Measurements from ENCODE around the gene ESR1.
"Not testable (repeated sequence)": the region's sequence is repeated elsewhere in the genome, so short reads cannot be mapped to it uniquely, and the experiment has no call there.

The ESR1 gene

DNA sequence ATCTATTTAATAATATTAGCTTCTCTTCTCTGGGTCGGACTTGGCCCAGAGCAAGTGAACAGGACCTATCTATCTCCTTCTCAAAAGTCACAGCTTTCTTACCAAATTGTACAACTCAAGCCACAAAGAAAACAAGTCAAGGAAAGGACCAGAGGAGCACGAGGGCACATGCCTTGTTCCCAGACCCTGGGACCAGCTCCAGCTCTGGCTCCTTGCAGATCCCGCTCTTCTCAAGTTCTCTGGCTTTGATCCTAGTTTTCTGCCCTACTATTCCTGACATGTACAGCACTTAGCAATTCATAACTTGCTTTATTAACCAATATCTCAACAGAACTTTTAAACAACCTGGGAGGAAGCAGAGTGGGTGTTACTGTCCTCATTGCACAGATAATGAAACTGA, 185.9 kb downstream of the ESR1 start:
- ATAC-seq: no peak

DNA sequence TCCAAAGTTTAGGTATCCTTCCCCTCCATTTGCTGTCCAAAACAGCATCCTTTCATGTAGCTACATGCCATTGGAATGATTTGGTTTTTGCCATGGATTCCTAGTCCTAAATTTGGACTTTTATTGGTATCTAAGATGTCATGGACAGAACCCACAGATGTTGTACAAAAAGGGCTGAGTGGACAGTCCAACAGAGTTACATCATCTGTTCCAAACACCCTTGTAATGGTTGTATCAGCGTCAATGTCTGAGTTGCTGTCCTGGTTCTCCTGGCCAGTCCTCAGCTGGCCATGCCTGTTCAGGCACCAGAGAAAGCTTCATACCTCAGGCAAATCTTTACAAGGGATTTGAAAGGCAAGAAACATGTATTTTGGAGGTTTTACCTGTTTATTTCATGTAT, 191.3 kb downstream of the ESR1 start:
- ATAC-seq: no peak

DNA sequence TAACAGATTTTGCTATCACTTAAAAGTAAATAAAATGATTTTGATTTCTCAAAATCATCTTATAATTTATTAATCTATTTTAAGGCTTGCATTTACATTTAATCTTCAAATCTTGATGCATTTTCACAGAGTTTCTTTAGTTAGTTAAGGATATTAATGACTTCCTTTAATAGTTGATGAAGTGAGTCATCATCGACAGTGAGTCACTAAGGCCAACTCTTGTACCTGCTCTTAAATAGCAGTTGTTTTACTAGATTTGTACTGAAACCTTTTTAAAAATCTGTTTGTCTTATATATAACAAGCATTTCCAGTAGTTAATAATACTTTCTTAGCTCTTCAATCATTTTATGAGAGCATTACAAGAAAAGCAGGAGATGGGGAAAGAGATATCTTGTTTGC, 191.7 kb downstream of the ESR1 start:
- no peak for ATAC-seq

DNA sequence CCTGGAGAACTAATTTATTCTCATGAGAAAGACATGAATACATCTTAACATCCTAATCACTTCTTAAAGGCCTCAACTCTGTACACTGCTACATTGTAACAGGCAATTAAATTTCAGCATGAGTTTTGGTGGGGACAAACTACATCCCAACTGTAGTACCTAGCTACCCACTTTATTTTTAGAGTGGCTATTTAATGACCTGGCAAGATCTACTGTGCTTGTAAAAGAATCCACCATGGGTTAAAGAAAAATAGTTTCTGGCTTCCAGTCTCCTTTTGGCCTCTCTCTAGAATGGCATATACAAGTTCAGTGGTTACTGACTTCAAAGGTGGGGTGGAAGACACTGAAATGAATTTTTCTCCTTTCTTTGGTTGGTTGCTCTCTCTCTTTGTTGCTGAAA, 193.9 kb downstream of the ESR1 start:
- no peak for ATAC-seq

DNA sequence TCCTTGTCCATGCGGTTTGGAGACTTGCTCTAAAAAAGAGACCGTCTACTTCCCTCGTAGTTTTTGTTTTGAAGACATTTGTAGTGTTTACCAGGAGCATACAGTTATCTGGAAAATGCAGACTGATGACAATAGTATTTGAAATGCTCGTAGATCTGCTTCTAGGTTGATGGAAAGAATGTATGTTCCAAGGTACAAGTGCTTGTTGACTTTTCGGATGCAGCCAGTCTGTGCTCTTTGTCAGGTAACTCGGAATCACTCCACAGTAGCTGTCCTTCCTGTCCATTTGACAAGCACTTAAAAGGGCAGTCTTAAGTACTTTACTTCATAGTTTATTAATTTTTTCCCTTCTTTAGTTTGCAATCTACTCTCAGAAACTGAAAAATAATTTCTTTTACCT, 194.8 kb downstream of the ESR1 start:
- no peak for ATAC-seq

DNA sequence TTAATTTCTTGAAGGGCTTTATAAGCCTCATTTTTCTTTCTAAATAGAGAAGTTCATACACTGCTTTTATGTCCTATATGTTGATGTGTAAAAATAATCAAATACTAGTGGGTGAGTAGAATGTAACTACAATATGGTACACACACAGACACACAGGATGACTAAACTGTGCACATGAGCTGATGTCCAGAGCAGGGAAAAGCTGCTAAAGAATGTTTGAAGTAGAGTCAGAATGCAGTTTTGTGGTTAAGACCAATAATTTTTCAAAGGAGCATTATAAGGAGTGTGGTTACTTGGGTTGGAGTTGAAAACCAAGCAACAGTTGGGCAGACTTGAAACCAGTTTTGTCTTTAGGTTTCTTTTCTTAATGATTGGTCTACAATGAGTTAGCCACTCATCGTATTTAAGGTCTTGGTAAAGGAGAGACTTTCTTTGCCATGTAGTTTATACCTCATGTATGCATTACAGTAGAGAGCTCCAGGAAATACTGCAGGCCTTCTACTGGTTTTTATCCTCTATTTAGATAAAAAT, 196.6 kb downstream of the ESR1 start:
- ATAC-seq: no peak

DNA sequence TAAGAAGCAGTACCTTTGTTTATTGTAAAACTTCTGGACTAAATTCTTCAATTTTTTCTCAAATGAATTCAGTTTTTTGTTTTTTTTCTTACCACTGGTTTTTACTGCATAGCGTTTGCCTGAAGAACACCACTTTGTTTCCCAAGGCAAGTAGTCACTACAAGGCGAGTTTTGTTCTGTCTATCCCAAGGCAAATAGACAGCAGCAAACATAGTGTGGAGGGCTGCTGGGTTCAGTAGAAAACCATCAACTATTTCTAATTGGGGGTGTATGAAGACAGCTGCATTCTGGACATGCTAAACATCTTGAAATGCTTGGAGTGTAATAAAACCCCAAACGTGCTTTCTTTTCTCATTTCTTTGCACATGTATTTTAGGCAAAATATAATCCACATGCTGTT, 197.4 kb downstream of the ESR1 start:
- ATAC-seq: no peak

DNA sequence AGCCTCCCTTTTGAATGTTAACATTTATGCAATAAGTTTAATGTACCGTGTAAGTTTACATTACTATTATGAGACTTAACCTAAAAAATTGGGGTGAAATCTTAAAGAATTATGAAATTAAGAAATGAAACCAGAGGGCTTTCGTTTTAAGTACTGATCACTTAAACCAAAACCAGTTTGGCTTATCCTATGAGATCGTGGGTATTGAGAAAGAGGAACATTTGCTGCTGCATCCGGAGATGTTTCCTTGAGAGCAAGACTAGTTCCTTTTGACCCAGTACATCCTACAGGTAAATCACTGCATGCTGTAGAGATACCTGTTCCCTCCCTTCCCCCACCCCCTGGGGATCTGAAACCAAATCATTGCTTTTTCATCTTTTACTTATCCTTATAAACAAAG, 201.3 kb downstream of the ESR1 start:
- ATAC-seq: no peak

DNA sequence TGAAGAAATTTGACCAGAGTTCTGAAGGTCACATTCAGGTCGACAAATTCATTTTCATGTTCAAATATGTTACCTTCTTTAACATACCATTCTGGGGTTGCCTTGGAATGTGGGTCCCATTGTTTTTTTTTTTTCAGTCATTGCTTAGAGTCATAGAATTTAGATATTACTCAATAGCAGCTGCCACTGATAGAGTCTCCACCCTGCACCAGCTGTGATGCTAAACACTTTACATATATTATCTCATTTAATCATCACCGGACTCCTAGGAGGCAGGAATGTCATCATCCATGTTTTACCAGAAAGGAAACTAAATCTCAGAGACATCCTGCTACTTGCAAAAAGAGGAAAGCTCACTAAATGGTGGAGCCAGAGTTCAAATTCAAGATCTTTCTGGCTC, 204.7 kb downstream of the ESR1 start:
- no peak for ATAC-seq

DNA sequence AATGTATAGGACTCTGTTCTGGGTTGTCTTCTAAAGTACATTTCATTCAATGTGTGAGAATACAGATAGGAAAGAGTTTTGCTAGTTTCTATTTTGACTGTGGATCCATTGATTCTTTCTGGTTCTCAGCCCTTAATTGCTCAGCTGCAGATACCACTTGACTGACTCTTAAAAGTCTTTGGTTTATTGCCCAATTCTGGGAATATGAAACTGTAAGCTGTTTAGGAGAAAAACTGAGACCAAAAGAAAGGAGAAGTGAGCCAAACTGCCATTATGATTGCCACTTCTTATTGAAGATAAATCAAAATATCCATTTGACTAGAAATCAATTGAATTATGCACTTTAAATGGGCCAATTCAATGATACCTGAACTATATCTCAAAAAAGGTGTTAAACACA, 211.4 kb downstream of the ESR1 start:
- ATAC-seq: no peak

DNA sequence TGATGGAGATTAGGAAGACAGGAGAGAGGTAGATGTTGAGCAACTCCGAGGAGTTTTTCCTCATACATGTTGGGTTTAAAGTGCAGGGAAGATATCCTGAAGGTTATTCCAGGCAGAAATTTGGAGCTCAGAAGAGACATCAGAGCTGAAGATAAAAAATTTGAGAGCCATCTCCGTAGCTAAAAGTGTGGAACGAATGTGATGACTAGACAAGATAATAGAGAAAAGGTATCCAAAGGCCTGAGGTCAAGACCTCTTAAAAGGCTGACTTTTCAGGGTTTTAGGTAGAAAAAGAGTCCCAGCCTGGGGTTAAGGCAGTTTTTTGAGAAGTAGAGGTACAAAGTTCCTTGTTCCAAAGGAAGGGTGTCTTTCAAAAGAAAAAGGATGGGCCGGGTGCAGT, 214.8 kb downstream of the ESR1 start:
- no peak for ATAC-seq

DNA sequence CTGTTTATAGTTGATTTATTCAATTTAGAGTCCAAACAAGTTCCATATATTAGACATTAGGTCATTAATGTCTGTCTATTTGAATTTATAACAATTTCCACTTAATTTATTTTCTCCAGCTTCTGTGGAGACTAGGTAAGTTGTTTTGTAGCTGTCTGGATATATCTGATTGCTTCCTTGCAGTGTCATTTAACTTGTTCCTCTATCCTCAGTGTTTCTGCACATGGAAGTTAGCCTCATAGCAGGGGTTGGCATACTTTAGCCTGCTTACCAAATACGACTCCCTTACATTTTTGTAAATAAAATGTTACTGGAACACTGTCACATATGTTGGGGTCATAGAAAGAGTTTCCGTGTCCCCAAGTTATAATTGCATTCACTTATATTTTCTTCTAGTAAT, 216.1 kb downstream of the ESR1 start:
- ATAC-seq: no peak

DNA sequence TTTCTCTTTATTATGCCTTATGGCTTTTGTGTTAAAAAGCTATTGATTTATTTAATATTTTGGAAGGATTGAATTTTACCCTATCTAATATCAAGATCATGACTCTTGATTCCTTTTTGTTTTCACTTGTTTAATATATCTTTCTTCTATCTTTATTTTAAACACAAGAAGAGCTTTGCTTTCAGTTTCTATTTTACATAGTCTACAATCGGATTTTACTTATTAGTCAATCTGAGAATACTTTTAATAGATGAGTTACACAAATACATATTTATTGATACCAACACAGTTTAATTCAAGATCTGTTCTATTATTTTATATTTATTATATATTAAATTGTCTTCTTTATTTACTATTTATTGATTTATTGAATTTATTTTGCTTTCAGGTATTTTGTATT, 218.8 kb downstream of the ESR1 start:
- ATAC-seq: no peak

DNA sequence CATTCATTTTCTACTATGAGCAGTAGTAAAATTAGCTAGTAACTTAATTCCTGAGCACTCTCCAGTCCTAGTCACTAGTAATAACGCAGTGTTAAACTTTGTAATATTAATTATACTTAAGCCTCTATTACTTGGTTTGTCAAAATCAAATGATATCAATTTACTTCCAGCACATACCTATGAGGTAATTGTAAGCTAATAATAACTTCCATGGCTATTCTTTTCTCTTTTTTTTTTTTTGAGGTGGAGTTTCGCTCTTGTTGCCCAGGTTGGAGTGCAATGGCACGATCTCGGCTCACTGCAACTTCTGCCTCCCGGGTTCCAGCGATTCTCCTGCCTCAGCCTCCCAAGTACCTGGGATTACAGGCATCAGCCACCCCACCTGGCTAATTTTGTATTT, 219.3 kb downstream of the ESR1 start:
- not testable (repeated sequence) for ATAC-seq

DNA sequence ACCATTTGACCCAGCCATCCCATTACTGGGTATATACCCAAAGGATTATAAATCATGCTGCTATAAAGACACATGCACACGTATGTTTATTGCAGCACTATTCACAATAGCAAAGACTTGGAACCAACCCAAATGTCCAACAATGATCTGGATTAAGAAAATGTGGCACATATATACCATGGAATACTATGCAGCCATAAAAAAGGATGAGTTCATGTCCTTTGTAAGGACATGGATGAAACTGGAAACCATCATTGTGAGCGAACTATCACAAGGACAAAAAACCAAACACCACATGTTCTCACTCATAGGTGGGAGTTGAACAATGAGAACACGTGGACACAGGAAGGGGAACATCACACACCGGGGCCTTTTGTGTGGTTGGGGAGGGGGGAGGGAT, 226.3 kb downstream of the ESR1 start:
- ATAC-seq: not testable (repeated sequence)

DNA sequence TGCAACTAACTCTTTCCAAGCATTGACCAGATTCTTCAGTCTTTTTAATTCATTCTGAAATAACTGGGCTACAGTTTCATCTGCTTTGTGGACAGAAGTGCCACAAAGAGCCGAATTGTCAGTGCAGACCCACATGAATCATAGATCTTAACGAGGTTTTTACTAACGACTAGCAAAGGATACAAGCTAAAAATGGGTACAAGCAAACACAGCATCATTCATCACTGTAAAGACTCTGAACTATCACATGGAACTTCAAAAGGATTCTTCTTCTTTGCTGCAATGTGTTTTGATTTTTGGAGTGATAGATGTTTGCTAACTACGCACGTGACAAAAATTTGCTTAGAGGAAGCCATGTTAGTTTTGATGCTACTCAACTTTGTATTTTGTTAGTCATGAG, 227.1 kb downstream of the ESR1 start:
- no peak for ATAC-seq

DNA sequence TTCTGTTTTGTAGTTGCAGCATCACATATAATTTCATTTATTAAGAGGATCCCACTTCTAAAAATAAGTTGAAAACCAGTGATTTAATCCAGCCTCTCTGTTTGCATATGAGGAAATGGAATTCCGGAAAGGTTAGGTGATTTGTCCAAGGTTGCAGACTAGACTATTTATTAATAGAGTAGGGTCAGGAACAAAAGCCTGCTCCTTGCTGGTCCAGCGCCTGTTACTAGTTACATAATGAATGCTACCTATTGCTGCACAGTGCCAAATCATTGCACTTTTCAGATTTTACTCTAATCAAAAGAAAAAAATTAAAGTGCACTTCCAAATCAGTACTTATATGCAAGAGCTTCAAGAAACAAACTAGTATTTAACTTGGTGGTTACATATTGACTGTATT, 238.6 kb downstream of the ESR1 start:
- ATAC-seq: no peak

DNA sequence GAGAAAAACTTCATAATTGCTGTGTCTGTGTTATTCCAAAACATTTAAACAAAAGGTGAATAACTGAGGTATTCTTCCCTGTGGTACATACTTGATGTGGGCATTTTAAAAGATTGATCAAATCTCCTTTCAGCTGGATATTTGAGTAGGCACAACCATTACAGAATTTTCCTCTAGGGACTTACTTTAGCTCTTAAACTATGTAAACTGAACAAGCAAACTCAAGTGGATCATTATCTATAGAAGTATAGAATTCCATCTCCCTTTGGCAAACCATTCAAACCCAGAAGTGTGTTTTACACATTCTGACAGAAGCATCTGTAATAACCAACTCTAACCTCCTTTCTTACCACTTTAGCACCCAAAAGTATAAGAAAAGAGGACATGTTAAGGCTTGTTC, 241.4 kb downstream of the ESR1 start:
- no peak for ATAC-seq

DNA sequence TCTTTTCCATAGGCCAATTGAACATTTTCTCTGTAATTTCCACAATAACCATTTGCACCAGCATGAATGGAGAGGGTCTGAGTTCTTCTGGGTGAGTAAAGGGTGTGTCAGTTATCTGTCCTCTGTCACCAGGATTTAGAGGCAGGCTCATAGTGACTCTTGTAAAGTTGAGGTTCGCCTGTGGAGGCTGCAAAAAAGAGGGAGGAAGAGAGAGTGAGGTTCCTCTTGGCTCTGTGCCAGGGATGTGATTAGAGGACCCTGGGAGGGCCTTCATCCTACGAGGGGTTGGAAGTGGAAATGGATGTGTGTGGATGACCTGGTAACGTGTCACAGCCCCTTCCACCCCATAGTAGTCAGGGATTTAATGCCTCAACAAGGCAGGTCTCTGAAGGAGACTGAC, 242.0 kb downstream of the ESR1 start:
- ATAC-seq: no peak

DNA sequence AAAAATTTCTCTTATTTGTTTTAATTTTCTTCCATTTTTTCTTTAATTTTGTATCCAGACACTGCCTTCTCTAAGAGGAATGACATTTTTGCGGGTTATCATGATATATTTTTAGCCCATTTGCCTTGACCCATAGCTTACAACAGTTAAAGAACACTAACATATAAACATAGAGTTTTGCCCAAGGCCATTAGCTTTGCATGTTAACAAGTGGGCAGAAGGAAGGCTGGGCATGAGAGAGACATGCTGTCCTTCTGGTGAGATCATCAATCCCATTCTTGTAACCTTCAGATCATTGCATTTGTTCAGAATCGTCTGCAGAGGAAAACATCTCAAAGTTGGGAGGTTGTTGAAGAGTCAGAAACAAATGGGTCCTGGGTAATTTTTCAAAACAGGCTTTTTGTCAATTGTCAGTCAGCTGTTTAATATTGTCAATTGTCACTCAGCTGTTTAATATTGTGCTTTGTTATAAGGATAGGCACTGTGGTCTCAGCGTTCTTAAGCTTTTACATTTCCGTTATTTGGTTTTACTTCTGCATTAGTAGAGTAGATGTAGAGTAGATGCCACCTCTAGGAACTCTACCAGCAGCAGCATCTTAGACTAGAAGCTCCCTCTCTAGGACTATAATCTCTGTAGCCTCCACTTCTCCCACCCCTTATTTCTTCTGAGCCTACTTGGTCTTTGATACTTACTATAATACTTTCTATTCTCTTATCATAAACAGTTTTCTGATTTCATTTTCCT, 243.1 kb downstream of the ESR1 start:
- no peak for ATAC-seq

DNA sequence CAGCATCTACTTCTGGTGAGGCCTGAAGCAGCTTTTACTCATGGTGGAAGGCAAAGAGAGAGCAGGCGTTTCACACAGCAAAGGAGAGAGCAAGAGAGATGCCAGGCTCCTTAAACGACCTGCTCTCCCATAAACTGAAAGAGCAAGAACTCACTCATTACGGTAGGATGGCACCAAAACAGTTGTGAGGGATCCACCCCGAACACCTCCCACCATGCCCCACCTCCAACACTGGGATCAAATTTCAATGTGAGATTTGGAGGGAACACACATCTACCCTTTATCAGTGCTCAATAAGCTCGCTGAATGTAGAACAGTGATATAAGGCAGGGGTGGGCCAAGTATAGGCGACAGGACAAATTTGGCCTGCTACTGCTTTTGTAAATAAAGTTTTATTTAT, 244.6 kb downstream of the ESR1 start:
- ATAC-seq: no peak

DNA sequence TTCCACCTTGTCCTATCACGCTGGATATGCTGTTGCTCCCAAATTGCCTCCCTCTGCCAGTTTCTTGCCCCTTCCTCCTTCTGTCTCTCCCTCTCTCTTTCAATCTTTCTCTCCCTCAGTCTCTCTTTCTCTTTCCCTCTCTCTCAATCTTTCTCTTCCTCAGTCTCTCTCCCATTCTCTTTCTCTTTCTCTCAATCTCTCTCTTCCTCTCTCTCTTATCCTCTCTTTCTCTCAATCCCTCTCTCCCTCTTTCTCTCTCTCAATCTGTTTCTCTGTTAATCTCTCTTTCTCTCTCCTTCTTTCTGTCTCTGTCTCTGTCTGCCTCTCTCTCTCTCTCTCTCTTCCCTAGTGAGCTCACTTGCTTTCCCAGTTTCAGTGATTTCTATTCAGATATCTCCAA, 245.8 kb downstream of the ESR1 start:
- no peak for ATAC-seq

DNA sequence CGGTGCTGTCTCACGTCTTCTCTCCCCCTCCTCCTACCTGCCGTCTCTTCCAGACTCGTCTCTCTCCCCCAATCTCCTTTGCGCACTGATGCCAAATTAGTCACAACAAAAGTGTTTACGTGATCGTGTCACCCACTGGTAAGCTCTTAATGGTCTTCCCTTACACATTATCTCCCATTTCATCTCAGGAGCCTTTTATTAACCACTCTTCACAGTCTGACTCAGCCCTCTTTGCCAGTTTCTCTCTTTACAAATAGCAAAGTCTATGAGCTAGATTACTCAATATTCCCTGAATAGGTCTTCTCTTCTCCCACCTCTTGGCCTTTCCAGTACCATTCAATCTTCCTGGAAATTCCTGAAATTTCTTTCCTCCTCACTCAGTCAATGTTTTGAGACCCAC, 247.0 kb downstream of the ESR1 start:
- ATAC-seq: peak in 1 of 2 donors; percentile 41

DNA sequence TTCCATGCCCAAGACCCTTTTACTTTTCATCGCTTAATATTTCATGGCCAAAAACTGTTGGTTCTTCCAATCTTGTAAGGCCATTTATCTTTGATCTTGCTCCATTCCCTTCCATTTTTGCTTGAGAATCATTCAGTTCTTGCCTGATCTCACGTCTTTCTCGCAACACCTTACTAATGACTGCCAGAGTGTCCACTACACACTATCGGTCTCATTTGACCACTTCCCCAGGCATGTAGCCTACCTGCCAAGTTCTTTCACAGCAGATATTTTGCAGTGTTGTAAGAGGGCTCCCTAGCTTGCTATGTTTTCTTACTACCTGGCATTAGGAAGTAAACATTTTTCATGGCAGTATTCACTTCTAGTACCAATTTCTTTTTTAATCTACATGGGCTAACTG, 248.0 kb downstream of the ESR1 start:
- ATAC-seq: no peak

DNA sequence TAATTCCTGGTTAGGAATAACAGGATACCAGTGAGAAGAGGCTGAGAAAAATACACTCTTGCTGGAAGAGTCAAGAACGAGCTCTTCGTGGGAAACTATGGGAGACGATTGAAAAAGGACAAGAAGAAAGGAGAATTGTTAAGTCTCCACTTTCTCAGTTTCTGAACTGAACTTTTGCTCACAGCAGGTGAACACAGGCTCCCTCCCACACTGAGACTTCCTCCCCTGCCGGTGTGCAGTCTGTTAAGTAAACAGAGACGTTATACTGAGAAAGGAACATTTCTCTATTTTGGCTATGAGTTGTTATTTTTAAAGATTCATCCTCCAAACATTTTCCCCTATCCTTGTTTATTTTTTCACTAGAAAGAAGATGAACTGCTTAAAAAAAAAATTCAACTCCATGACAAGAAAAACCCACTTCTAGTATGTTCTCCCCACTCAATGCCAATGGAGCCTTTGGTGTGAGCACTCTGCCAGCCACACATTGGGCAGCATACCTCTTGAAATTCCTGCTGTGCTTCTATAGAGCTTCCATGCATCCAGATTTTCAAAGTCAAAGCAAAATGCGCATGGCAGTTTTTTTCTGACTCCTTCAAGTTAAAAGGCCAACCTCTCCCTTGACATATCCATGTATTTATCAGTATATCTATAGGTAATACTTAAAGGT, 250.5 kb downstream of the ESR1 start:
- ATAC-seq: no peak

Data from activated CD4-positive, CD25-positive, alpha-beta regulatory T cell treated with anti-CD3 and anti-CD28 coated beads, Interleukin-2, amount 50 U/mL, for 24 hours (primary cell).